Mononuclear cell (primary cell): Measurements from ENCODE around the gene MAD1L1. TPM values are rescaled to one million over a fixed set of nuclear protein-coding genes. Genes with fewer than 3 reads are reported as not detected.

Experiments
- H3K27me3 ChIP-seq: 2 replicates; pipeline ENCODE4 v1.6.0; 2011; ENCODE audit warnings: low read length, control low read depth; ENCODE audit not compliant: insufficient read depth
- H3K4me1 ChIP-seq: 2 replicates; pipeline ENCODE4 v1.5.1; 2011; ENCODE audit warnings: mild to moderate bottlenecking, low read length, control low read depth; ENCODE audit not compliant: insufficient read depth
- H3K4me3 ChIP-seq: 2 replicates; pipeline ENCODE4 v1.5.1; 2011; ENCODE audit warnings: mild to moderate bottlenecking, low read length, moderate library complexity
- H3K9me3 ChIP-seq: 2 replicates; pipeline ENCODE4 v1.5.1; 2011; ENCODE audit warnings: low read depth, mild to moderate bottlenecking, control low read depth, low read length
- total RNA-seq: library from RNA; depleted of rRNA; stranded (reverse); fragments of >200 nt; gene quantifications from one replicate; pipeline ENCODE4 v1.2.3, GENCODE V29; 2012

Gene MAD1L1
- total RNA-seq, 1 donor: 74.2 TPM

DNA sequence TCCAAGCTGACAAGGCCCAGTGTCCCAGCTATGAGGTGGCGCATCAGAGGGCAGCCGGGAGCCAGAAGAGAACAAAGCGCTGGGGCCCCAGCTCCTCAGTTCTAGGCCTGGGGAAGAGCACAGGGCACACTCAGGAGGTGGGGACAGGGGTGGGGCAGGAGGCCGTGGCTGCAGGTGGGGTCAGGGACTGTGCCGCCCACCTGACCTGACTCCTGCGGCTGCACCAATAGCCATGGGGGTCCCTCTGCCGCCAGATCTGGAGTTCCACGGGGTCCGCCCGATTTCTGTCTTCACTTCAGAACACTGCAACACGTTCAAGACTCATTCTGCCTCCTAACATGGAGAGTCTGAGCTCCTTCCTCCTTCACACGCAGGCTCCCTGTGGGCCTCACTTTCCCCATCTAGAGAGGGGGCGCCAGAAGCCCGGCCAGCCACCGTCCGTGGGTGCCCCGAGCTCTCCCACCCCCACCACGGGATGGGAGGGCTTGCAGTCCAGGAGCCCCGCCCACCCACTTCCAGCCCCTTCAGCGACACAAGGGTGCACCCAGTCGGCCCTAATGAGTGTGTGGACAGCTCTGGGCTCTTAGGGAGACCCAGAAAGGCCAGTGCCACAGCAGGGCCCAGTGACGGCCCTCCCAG, 278.3 kb downstream of the MAD1L1 start:
- no peak overlapping the region for H3K4me3 ChIP-seq
- H3K27me3 ChIP-seq: no peaks in the 10 kb centered on the region
- H3K4me1 ChIP-seq: peaks cover 18% of the 10 kb centered on the region
- H3K9me3 ChIP-seq: no peaks in the 10 kb centered on the region

DNA sequence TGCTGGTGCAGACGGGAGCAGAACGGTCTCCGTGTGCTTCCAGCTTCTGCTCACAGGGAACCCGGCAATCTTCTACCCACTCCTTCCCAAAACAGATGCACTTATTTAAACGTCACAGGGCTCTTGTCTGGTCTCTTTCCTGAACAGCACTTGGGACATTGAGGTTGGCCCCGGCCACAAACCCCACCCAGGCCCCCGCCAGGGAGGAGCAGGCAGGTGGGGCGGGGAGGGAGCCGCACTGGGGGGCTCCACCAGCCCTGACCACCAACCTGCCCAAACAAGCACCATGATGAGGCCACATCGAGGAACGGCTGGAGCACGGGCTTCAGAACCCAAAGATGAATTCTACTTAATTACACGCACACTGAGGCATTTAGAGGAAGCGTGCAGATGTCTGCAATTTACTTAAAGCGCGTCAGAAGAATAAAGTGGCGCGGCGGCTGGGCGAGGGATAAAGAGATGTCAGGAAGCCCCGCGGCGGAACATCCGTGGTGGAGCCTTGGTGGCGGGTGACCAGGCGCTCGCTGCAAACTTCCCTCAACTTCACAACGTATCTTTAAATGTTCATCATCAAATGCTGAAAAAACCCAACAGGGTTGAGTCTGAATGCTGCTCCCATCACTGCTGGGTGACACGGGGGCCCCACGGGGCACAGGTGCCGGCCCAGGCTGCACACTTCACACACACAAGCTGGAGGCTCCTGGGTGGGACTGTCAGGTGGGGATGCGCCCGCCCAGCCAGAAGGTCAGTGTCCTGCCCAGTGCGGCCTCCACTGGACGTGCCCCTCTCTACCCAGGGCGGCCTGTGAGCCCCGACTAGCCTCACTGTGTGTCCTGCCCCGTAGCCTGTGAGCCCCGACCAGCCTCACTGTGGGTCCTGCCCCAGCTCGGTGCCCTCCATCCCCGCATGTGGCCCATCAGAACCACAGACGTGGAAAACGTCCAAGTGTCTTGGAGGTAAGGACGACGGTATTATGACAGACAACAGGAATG, 279.2 kb downstream of the MAD1L1 start:
- Histone ChIP-seq H3K9me3 (no peaks in the 10 kb centered on the region), H3K27me3 (no peaks in the 10 kb centered on the region), H3K4me3 (no peak overlapping the region), H3K4me1 (peaks cover 25% of the 10 kb centered on the region)

DNA sequence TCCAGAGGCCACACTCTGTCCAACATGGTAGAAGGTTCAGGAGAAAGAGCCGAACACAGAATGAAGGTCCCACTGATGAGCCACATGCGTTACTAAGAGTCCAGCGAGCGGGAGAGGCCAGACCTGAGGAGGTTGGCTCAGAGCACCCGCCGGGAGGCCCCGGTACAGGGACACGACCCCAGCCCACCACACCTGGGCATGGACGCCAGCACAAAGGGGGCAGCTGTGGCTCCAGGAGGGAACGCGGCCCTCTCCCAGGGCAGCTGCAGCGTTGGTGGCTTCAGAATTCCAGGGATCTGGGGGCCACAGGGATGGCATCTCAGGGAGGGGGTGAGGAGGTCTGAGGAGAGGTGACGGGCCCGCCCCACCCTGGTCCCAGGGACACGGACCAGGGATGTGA, 280.0 kb downstream of the MAD1L1 start:
- H3K4me3 ChIP-seq: no peak overlapping the region
- no peaks in the 10 kb centered on the region for H3K27me3 ChIP-seq
- H3K9me3 ChIP-seq: no peaks in the 10 kb centered on the region
- H3K4me1 ChIP-seq: peaks cover 25% of the 10 kb centered on the region

GRCh38 chr7:1952169-1952760, 280.5 kb downstream of the MAD1L1 start:
- H3K9me3 ChIP-seq: no peaks in the 10 kb centered on the region
- H3K4me1 ChIP-seq: peaks cover 25% of the 10 kb centered on the region
- no peak overlapping the region for H3K4me3 ChIP-seq
- no peaks in the 10 kb centered on the region for H3K27me3 ChIP-seq

DNA sequence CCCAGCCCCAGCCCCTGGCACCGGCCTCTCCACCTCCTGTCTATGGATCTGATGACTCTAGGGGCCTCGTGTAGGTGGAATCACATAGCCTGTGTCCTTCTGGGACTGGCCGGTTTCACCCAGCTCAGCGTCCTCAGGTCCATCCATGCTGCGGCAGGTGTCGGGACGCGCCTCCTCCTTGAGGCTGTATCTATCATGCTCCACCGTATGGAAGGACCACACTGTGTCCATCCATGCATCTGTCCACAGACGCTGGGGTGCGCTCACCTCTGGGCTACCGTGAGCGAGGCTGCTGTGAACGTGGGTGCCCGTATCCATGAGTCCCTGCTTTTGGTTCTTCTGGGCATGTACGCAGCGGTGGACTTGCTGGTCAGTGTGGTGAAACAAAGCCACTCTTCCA, 281.1 kb downstream of the MAD1L1 start:
- no peaks in the 10 kb centered on the region for H3K9me3 ChIP-seq
- H3K4me3 ChIP-seq: no peak overlapping the region
- peaks cover 29% of the 10 kb centered on the region for H3K4me1 ChIP-seq
- no peaks in the 10 kb centered on the region for H3K27me3 ChIP-seq

- H3K9me3 ChIP-seq: no peaks in the 10 kb centered on the region
- H3K27me3 ChIP-seq: no peaks in the 10 kb centered on the region
- no peak overlapping the region for H3K4me3 ChIP-seq
- peaks cover 29% of the 10 kb centered on the region for H3K4me1 ChIP-seq
These were observed 281.6 kb downstream of the MAD1L1 start for GRCh38 chr7:1951159-1951536.

DNA sequence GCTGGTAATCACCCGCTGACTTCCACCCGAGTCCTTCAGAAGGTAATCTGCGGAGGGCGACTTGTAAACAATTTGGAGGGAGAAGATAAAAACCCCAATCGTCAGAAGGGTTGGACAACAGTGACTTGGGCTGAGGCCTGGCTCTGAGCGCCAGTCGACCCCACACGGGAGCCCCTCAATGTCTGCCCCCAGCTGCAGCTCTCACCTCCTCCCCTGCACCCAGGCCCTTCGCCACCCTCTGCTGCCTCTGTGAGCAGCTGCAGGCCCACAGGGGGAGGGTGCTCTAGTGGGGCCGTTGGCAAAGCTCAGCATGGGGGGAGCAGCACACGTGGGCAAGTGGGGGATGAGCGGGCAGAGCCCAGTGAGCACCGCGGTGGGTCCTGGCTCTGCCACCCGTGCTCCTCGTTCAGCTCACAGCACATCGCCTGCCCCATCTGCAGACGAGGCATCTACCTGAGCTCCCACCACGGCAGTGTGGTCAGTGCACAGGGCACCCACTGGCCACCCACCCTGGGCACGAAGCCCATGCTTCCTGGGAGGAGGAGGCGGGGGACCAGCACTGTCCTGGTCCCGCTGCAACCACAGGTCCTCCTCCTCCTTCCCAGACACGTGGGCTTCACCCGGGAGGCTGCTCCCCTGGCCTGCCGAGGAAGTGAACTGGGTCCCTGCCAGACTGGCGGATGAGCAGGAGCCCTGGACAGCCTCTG, 282.1 kb downstream of the MAD1L1 start:
- Histone ChIP-seq H3K9me3 (no peaks in the 10 kb centered on the region), H3K27me3 (no peaks in the 10 kb centered on the region), H3K4me3 (no peak overlapping the region), H3K4me1 (peaks cover 29% of the 10 kb centered on the region)

DNA sequence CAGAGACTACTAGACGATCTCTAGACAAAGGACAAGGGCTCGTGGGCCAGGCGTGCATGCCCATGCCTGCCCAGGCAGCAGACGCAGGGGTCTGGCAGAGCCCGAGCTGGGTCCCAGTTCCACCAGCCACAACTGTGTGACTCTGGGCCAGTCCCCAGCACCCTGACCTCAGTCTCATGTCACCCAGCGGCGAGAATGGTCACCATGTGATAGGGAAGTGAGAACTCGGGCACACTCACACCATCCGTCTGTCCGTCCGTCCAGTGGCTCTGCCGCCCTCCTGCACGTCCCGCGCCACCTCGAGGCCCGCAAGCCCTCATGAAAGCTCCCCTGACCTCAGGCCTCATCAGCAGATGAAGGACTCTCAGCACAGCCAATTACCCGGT, 282.7 kb downstream of the MAD1L1 start:
- Histone ChIP-seq H3K4me3 (no peak overlapping the region), H3K27me3 (no peaks in the 10 kb centered on the region), H3K9me3 (no peaks in the 10 kb centered on the region), H3K4me1 (peaks cover 29% of the 10 kb centered on the region)

DNA sequence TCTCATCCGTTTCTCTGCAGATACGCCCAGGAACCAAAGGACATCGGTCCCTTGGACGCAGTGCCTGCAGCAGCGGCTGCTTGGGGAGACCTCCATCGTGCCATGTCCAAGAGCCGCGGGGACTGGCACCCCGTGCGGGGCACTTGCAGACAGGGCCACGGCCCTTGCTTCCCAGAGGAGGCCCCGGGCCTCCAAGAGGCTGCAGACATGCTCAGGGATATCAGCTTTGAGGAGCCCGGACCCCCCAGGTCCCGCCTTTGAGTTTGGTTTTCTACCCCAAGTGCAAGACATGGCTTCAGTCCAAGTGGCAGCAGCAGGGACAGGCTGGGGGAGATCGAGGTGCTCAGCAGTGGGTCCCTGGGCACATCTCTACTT, 283.1 kb downstream of the MAD1L1 start:
- Histone ChIP-seq H3K4me1 (peaks cover 31% of the 10 kb centered on the region), H3K4me3 (no peak overlapping the region), H3K9me3 (no peaks in the 10 kb centered on the region), H3K27me3 (no peaks in the 10 kb centered on the region)

DNA sequence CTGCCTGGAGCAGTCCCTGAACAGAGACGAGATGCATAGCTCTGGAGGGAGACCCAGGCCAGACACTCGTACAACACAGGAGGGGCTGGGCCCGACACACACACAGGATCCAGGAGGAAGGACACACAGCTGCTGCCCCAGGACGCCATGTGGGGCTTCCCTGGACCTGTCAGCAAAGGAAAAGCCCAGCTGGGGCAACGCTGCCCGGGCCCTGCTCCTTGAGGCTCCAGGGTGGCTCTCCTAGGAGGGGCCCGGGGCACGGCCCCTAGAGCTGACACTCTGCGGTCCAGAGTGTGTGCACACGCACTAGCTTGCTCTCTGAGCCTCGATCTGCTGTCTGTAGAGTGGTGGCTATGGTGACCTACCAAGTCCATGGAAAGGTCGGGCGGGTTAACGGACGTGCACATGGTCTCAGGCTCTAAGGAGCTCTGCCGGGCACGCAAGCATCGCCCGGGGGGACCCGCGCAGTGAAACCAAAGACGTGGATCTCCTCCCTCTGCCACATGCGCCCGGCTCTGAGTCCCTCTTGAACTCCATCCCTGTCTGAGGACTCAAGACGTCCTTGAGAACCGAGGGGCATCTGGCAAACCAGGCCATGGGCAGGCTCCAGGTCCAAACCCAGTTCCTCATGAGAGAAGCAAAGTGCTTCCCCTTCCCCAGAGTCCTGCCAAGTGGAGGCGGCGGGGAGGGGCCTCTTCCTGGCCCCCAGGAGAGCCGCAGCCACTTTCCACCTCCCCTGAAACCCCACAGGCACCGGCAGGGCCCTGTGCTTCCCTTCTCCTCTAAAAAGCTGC, 283.7 kb downstream of the MAD1L1 start:
- Histone ChIP-seq H3K4me3 (no peak overlapping the region), H3K9me3 (no peaks in the 10 kb centered on the region), H3K4me1 (peaks cover 37% of the 10 kb centered on the region), H3K27me3 (no peaks in the 10 kb centered on the region)

- Histone ChIP-seq H3K4me3 (no peak overlapping the region), H3K27me3 (no peaks in the 10 kb centered on the region)
These were observed 284.4 kb downstream of the MAD1L1 start for GRCh38 chr7:1948301-1948796.

GRCh38 chr7:1947586-1948217, 285.0 kb downstream of the MAD1L1 start:
- Histone ChIP-seq H3K9me3 (no peaks in the 10 kb centered on the region), H3K4me1 (peaks cover 51% of the 10 kb centered on the region), H3K4me3 (no peak overlapping the region), H3K27me3 (no peaks in the 10 kb centered on the region)

More at GRCh38 chr7:1948301-1948796, 284.4 kb downstream of the MAD1L1 start:
- Histone ChIP-seq H3K9me3 (no peaks in the 10 kb centered on the region), H3K4me1 (peaks cover 45% of the 10 kb centered on the region)

DNA sequence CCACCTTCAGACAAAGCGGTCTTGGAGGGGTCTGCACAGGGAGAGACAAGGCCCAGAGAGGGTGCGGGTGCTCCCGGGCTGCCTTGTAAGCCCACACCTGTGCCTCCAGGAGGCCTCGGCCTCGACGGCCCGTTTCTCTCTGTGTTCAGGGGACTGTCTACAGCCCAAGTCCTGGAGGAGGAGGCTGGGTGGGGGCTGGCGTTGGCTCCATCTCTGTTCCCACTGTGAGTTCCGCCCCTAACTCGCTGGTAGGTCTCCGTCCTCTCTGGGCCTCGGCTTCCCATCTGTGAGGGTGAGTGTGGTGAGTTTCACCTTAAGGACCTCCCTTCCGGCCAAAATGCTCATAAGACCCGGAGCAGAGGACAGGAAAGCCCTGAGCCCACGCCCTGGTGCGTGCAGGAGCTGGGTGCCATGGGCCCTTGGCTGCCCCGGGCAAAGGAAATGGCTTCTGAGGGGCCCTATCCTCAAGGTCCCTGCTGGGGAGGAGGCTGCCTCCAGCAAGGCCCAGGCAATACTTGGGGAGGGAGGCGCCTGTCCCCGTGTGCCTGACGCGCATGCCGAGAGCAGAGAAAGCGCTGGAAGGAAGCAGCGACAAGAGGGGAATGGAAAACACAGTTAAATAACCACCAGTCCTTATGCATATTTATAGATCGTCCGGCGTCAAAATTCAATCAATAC, 285.8 kb downstream of the MAD1L1 start:
- Histone ChIP-seq H3K4me3 (no peak overlapping the region), H3K4me1 (peaks cover 59% of the 10 kb centered on the region), H3K9me3 (no peaks in the 10 kb centered on the region), H3K27me3 (no peaks in the 10 kb centered on the region)
